ENCODE data around the gene TMEM108. TPM values are rescaled to one million over a fixed set of nuclear protein-coding genes. Genes with fewer than 3 reads are reported as not detected.
A peak's percentile ranks its signal among the peaks of the same experiment; 100 is the strongest.

Gene TMEM108
- total and polyA plus RNA-seq, 10 of the 15 experiments (the other 5 are each of a cell fraction or from before 2014, with no cell fraction given), result 0.02 to 0.58 (median 0.12) TPM; not detected in 5

- no peak for TF ChIP-seq RELB (IDR thresholded peaks at IDR 0.05; ENCODE audit: low read depth)
Observed at GRCh38 chr3:133412183-133413132, 374.3 kb downstream of the TMEM108 start (continued).

- H3K9me3 ChIP-seq (replicated peaks; ENCODE audit: control insufficient read depth, insufficient read depth, low read length), result no peaks in the 10 kb centered on the region
- RAD21 ChIA-PET (ENCODE audit: unreplicated experiment), result no interaction called here
- in situ Hi-C loops (cut with MboI), result no loop called here
- no peak overlapping the region for H3K4me2 ChIP-seq (ENCODE audit: control insufficient read depth, insufficient read depth)
- no peak overlapping the region for H2AFZ ChIP-seq (ENCODE audit: control insufficient read depth, low read depth, low read length)
- CTCF ChIA-PET, result interaction anchor here (1.5 kb wide), 1 partner anchor 9 kb away, joined by 4 read pairs; no protein-coding TSS in a partner anchor
- BruUV-seq (replicated peaks), result no TSS peak
- intact Hi-C loops (cut with micrococcal nuclease; ENCODE audit: unreplicated experiment), result no loop called here
- 28% methylated on average over 17 of the region's 17 CpGs for WGBS (ENCODE audit: insufficient coverage, insufficient replicate concordance, low lambda C conversion rate, missing lambda C conversion rate)
- no peaks in the 10 kb centered on the region for H4K20me1 ChIP-seq (ENCODE audit: control insufficient read depth, insufficient read depth)
- no peak overlapping the region for H3K4me3 ChIP-seq
- DNase-seq (ENCODE audit: low read depth, low spot score) (no peak), ATAC-seq (peak; percentile 64), FAIRE-seq (no peak)
- no peaks in the 10 kb centered on the region for H3K36me3 ChIP-seq (ENCODE audit: control insufficient read depth in 2 of 2, insufficient read depth in 2 of 2, low read length in 1 of 2)
- peaks cover 0 to 2% of the 10 kb centered on the region in 2 experiments; a peak in 1 of 4 replicates for H3K27me3 ChIP-seq (replicated peaks in 1 of 2; ENCODE audit: control insufficient read depth in 2 of 2, insufficient read depth in 2 of 2, low read length in 1 of 2)
- no peak overlapping the region for H3K9ac ChIP-seq (ENCODE audit: control insufficient read depth, insufficient read depth, low read length)
- H3K79me2 ChIP-seq (ENCODE audit: control insufficient read depth, insufficient read depth, low read length), result no peaks in the 10 kb centered on the region
- no peaks in the 10 kb centered on the region for H3K4me1 ChIP-seq (ENCODE audit: control insufficient read depth, insufficient read depth, low read length)
- SMC1A ChIA-PET (ENCODE audit: uncharacterized antibody, unreplicated experiment), result interaction anchor here (0.7 kb wide), 1 partner anchor 29 kb away, joined by 3 read pairs; no protein-coding TSS in a partner anchor
- no peak overlapping the region for H3K27ac ChIP-seq (ENCODE audit: control insufficient read depth, insufficient read depth)
- POLR2A ChIA-PET, result no interaction called here
- TF ChIP-seq BACH1 (IDR thresholded peaks at IDR 0.05; ENCODE audit: borderline replicate concordance), result no peak
- no peak for TF ChIP-seq SMAD5 (IDR thresholded peaks at IDR 0.05; ENCODE audit: low read depth)
- TF ChIP-seq STAT1 (conservative IDR thresholded peaks at IDR 0.05), result no peak
- TF ChIP-seq HCFC1 (IDR thresholded peaks at IDR 0.05; ENCODE audit: low read length), result no peak
- TF ChIP-seq SREBF1 (IDR thresholded peaks at IDR 0.05; ENCODE audit: low read length), result no peak
- TF ChIP-seq MYB (IDR thresholded peaks at IDR 0.05; ENCODE audit: borderline replicate concordance, low read depth, low read length), result no peak
- no peak for TF ChIP-seq EP300 (IDR thresholded peaks at IDR 0.05; ENCODE audit: borderline replicate concordance in 1 of 2, control insufficient read depth in 1 of 2, low read depth in 2 of 2, low read length in 2 of 2)
- no peak for TF ChIP-seq HSF1 (IDR thresholded peaks at IDR 0.05; ENCODE audit: low read depth, low read length)
- TF ChIP-seq FOS (IDR thresholded peaks at IDR 0.05; ENCODE audit: borderline replicate concordance, extremely low read depth, insufficient read length), result no peak
- TF ChIP-seq WRNIP1 (IDR thresholded peaks at IDR 0.05; ENCODE audit: borderline replicate concordance, low read depth, low read length), result no peak
- TF ChIP-seq PRDM15 (CRISPR knock-in tag; IDR thresholded peaks at IDR 0.05), result no peak
- no peak for TF ChIP-seq HDGF (IDR thresholded peaks at IDR 0.05)
Observed at GRCh38 chr3:133413161-133414020, 375.2 kb downstream of the TMEM108 start.

All from GM12878 (cell line).